Measurements from ENCODE around the gene COL16A1.

The COL16A1 gene

GRCh38 chr1:31705080-31705866 lies 1.5 kb upstream of the COL16A1 start:
- peak; percentile 87 to 89 for DNase-seq

DNA sequence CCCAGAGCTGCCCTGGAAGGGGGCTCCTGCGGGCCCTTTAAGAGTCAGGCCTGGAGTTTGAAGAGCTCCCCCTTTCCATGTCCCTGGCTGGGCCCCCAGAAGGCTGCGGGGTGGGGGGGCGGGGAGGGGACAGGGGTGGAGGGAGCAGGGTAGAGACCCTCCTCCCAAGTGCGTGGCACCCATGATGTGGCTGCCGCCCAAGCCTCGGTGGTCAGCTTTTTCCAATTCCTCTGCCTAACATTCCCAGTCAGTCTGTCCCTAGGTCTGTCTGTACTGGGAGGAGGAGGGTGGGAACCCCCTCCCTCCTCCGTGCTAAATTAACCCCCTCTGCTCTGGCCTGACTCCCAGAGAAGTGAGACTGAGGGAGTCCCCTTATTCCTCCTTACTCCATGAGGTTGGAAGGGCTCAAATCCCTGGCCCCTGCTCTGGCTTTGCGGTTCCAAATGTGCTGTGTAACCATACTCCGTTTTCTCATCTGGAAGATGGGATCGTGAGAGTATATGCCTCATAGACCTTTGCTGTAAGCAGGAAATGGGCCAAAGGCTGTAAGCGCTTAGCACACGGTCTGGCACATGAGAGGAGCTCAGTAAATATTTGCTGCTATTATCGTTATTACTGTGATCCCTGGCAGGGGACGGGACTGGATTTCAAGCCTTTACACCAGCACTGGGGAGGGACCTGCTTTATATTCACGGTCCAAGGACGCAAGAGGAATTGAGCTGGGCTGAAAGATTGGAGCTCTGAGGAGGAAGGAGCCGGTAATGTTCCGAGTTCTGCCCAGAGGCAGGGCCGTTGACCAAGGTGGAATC lies 658 bp upstream of the COL16A1 start:
- DNase-seq, result peak in 1 of 2 experiments; percentile 28

DNA sequence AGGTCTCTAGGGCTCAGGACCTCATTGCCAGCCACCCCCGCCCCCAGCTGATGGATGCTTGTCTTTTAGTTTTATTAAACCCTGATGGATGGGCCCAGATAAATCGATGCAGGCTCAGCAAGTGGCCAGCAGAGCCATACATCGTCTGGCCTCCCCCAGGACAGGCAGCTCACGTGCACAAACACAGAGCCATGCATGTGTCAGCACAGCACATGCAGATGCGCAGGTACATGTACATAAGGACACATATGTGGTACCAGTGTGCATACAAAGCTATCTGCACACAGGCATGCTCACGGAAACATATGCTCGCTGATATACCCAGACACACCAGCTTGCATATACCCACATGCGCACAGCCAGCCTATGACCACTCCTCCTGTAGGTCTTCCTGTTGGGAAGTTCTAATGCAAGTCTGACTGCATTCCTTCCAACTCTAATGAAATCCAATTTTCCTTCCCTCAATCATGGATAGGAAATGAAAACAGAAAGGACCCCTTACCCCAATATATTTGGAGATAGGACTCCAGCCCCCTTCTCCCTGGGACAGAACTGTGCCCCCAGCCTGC lies 897 bp downstream of the COL16A1 start:
- no peak for DNase-seq

DNA sequence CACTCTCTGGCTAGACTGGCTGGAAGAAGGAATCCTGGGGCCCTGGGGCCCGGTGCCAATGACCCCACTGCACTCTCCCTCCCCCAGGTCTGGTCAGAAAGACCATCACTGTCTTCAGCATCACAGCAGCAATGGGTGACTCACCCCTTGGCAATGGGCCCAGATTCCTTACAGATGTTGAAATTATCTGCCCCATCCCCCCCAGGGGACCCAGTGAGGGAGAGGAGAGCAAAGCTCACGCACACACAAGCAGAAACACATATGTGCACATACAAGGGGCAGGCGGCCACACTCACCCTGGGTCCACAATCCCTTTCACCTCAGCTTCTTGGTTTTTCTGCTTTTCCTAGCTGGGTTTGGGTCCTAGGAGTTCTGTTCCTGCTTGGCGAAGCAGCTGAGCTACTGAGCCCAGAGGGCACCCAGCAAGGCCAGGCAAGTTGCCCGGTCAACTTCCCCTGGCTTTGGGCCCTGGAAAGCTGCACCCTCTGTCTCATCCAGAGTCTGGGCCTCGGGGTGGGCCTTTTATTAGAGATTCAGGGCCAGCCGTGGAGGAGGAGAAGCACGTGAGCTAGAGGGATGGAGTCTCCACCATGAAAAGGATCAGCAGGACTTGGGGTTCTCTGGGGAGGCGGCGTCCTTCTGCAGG lies 2.6 kb downstream of the COL16A1 start:
- DNase-seq, result peak; percentile 46 to 55

- no peak for DNase-seq
These were observed 3.2 kb downstream of the COL16A1 start for GRCh38 chr1:31700468-31701090.

GRCh38 chr1:31699341-31699891 lies 4.4 kb downstream of the COL16A1 start:
- peak in 1 of 2 experiments; percentile 41 for DNase-seq

GRCh38 chr1:31697369-31697984 lies 6.3 kb downstream of the COL16A1 start:
- no peak for DNase-seq

GRCh38 chr1:31696242-31696641 lies 7.6 kb downstream of the COL16A1 start:
- DNase-seq, result no peak

DNA sequence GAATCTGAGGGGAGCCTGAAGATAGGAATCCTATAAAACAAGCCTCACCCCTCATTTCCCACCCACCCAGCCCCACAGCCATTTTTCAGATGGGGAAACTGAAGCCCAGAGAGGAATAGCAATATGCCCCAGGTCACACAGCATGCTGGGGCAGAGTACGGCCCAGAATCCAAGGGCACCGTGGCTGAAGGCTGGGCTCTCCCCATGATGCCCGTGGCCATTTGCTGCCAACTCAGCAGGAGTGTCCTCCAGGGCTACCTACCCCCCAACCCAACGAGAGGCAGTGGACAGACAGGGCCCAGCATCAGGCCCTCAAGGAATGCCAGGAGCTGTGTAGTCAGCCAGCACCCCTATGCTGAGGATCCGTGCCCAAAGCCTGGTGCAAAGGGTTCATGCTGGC lies 8.5 kb downstream of the COL16A1 start:
- DNase-seq, result no peak

DNA sequence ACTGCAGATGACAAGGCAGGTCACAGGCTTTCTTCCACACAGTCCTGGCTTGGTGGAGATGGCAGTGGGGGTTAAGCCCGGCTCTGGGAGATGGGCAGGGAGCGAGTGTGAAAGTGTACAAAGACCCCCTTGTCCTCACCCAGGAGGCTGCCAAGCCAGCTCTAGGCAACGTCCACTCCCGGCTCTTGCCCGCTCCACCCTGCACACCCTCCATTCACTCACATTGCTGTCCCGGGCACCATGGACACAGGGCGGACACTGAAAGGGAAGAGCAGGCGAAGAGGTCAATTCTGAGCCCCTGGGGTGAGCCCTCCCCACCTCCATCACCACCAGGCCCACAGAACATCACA lies 8.9 kb downstream of the COL16A1 start:
- DNase-seq, result no peak

- no peak for DNase-seq
These were observed 9.5 kb downstream of the COL16A1 start for GRCh38 chr1:31694069-31694963.

DNA sequence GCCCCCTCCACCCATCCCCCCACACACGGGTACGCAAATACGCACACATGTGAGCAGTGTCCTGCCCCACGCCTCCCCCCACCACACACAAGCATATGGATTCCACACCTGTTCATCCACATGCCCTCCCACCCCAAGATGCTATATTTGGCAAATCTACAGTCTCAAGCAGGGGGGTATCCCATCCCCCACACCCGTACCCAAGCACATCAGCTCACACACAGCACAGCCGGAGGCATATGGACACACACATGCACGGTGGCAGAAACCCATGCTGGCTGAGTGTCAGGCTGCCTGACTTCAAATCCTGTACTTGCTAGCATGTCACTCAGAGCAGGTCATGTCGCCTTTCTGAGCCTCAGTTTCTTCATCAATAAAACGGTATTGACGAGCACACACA lies 10.6 kb downstream of the COL16A1 start:
- DNase-seq, result no peak

DNA sequence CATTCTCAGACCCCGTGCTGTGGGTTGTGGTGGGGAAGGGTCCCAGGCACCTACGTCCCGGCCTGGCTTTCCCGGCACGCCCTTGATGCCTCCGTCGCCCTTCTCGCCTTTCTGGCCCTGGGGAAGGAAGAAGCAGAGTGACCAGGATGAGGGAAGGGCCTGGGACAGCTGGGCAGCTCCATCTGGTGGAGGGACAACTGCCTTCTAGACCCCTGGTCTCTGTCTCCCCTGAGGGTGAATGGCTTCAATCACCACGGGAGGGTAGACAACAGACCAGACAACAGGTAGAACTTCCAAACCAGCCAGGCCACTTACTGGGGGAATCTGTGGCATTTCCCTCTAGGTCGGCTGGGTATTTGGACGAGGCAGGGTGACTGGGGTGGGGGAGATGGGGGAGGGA lies 11.9 kb downstream of the COL16A1 start:
- DNase-seq, result no peak

GRCh38 chr1:31691446-31691845 lies 12.4 kb downstream of the COL16A1 start:
- no peak for DNase-seq

- DNase-seq, result no peak
These were observed 12.9 kb downstream of the COL16A1 start for GRCh38 chr1:31690921-31691320.

- DNase-seq, result no peak
These were observed 14.0 kb downstream of the COL16A1 start for GRCh38 chr1:31689854-31690253.

- no peak for DNase-seq
These were observed 14.4 kb downstream of the COL16A1 start for GRCh38 chr1:31689379-31689778.

DNA sequence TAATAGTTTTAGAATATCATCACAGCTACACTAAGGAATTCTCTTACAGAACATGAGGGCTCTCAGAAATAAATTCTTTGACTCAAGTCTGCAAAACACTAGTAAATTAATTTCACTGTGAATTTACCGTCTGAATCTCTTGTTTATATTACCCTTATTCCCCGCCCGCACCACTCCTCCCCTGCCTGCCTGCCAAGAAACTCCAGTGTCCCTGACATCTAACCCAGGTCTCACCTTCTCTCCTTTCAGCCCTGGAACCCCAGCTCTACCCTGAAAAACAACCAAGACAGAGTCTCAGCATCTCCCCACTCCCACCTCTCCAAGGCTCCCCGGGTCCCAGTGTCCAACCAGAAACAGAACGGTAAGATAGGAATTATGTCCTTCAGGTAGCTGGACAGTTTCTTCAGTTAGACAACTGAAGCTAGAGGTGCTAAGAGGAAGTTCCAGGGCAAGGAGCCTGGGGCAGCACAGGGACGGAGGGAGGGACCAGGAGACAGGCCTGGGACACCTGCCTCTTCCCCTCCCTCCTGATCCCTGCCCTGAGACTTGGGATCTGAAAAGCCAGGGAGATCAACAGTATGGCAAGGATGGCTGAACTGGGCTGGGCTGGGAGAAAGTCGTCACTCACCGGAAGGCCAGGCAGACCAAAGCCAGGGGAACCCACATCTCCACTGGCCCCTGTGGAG lies 15.4 kb downstream of the COL16A1 start:
- no peak for DNase-seq

GRCh38 chr1:31687601-31688000 lies 16.2 kb downstream of the COL16A1 start:
- DNase-seq, result no peak

DNA sequence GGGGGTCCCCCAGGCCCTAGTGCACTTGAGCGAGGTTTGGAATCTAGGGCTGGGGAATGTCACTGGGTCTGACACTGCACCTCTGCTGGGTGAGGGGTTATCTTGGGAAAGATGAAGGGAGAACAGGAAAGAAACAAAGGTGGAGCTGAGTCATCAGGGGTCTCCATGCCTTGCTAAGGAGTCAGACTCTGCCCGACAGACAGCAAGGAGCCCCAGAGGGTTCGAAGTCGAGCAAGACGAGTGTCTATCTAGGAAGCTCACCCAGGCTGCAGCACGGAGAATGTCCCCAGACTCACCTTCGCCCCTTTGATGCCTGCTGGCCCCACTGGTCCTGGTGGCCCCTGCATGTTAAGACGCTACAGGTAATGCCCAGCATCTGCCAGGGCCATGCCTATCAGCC lies 18.0 kb downstream of the COL16A1 start:
- no peak for DNase-seq

Measured in activated T-cell treated with anti-CD3 and anti-CD28 coated beads, Interleukin-2, amount 50 U/mL, for 48 hours (primary cell).